ENCODE results near the gene IL17RE.

IL17RE gene

GRCh38 chr3:9957214-9957613, 54.6 kb downstream of the IL17RE start:
- DNase-seq (ENCODE audit: low read depth), result no peak

- no peak for DNase-seq (ENCODE audit: low read depth)
Observed at GRCh38 chr3:9965200-9965875, 62.7 kb downstream of the IL17RE start.
